ENCODE results near the gene CENPN. TPM values are rescaled to one million over a fixed set of nuclear protein-coding genes. Genes with fewer than 3 reads are reported as not detected.
A peak's percentile ranks its signal among the peaks of the same experiment; 100 is the strongest.

Gene CENPN
- polyA plus RNA-seq, 3 donors = 2.5 to 4.9 (median 4.4) TPM

GRCh38 chr16:80971819-80972218, 35.2 kb upstream of the CENPN start:
- H3K4me2 ChIP-seq (replicated peaks; ENCODE audit: extremely low read depth, low read length, poor library complexity, severe bottlenecking) = no peak overlapping the region

GRCh38 chr16:80972611-80973010, 34.4 kb upstream of the CENPN start:
- H3K36me3 Mint-ChIP-seq = peaks cover 50 to 67% of the 10 kb centered on the region in 2 donors
- H3K27ac Mint-ChIP-seq = no peak overlapping the region
- H3K4me1 ChIP-seq (ENCODE audit: control insufficient read depth in 1 of 2, insufficient read depth in 2 of 2, low read length in 2 of 2) = no peaks in the 10 kb centered on the region
- no peak for TF ChIP-seq CTCF (IDR thresholded peaks at IDR 0.05)
- H3K9me3 ChIP-seq (replicated peaks in 1 of 2; ENCODE audit: control insufficient read depth in 1 of 2, insufficient read depth in 1 of 2, low read length in 2 of 2) = no peaks in the 10 kb centered on the region
- H3K4me2 ChIP-seq (replicated peaks; ENCODE audit: extremely low read depth, low read length, poor library complexity, severe bottlenecking) = no peak overlapping the region
- DNase-seq = no peak
- H3K9me3 Mint-ChIP-seq = no peaks in the 10 kb centered on the region
- H3K4me1 Mint-ChIP-seq = no peaks in the 10 kb centered on the region
- H2AFZ ChIP-seq (ENCODE audit: insufficient read depth, low read depth, low read length, poor library complexity, severe bottlenecking) = no peak overlapping the region
- WGBS (ENCODE audit: insufficient coverage) = 40% methylated on average over 4 of the region's 4 CpGs
- intact Hi-C loops (cut with micrococcal nuclease) = no loop called here
- H3K4me3 ChIP-seq (replicated peaks in 1 of 3; ENCODE audit: low read depth in 2 of 3, low read length in 3 of 3) = no peak overlapping the region
- H3K27ac ChIP-seq (ENCODE audit: low read depth in 1 of 2, low read length in 2 of 2) = peak overlapping the region in 1 of 2 donors; percentile 11
- no peaks in the 10 kb centered on the region for H3K27me3 Mint-ChIP-seq (ENCODE audit: low read depth in 3 of 3)
- no peaks in the 10 kb centered on the region for H3K27me3 ChIP-seq (ENCODE audit: control insufficient read depth in 2 of 2, insufficient read depth in 2 of 2, low read length in 2 of 2)
- no peak overlapping the region for H3K9ac ChIP-seq (ENCODE audit: insufficient read depth, low read length, poor library complexity, severe bottlenecking)
- H3K36me3 ChIP-seq (replicated peaks in 1 of 2; ENCODE audit: control insufficient read depth in 1 of 2, insufficient read depth in 2 of 2, low read length in 2 of 2) = peaks cover 12 to 46% of the 10 kb centered on the region in 2 donors
- no peaks in the 10 kb centered on the region for H4K20me1 ChIP-seq (ENCODE audit: insufficient read depth, low read length)
- no peaks in the 10 kb centered on the region for H3K79me2 ChIP-seq (ENCODE audit: insufficient read depth, low read length)
- H3K4me3 Mint-ChIP-seq = no peak overlapping the region

More at GRCh38 chr16:80971819-80972218, 35.2 kb upstream of the CENPN start:
- Histone ChIP-seq H4K20me1 (ENCODE audit: insufficient read depth, low read length) (no peaks in the 10 kb centered on the region), H3K4me1 (ENCODE audit: control insufficient read depth in 1 of 2, insufficient read depth in 2 of 2, low read length in 2 of 2) (no peaks in the 10 kb centered on the region), H2AFZ (ENCODE audit: insufficient read depth, low read depth, low read length, poor library complexity, severe bottlenecking) (no peak overlapping the region), H3K36me3 (replicated peaks in 1 of 2; ENCODE audit: control insufficient read depth in 1 of 2, insufficient read depth in 2 of 2, low read length in 2 of 2) (peaks cover 12 to 38% of the 10 kb centered on the region in 2 donors), H3K27ac (ENCODE audit: low read depth in 1 of 2, low read length in 2 of 2) (no peak overlapping the region), H3K9me3 (replicated peaks in 1 of 2; ENCODE audit: control insufficient read depth in 1 of 2, insufficient read depth in 1 of 2, low read length in 2 of 2) (no peaks in the 10 kb centered on the region), H3K79me2 (ENCODE audit: insufficient read depth, low read length) (no peaks in the 10 kb centered on the region), H3K4me3 (replicated peaks in 1 of 3; ENCODE audit: low read depth in 2 of 3, low read length in 3 of 3) (no peak overlapping the region), H3K9ac (ENCODE audit: insufficient read depth, low read length, poor library complexity, severe bottlenecking) (no peak overlapping the region), H3K27me3 (ENCODE audit: control insufficient read depth in 2 of 2, insufficient read depth in 2 of 2, low read length in 2 of 2) (no peaks in the 10 kb centered on the region)
- Mint-ChIP-seq H3K4me3 (no peak overlapping the region), H3K4me1 (no peaks in the 10 kb centered on the region), H3K9me3 (peaks cover 0 to 1% (median 0%) of the 10 kb centered on the region in 7 donors), H3K36me3 (peaks cover 44 to 59% of the 10 kb centered on the region in 2 donors), H3K27me3 (ENCODE audit: low read depth in 3 of 3) (peaks cover 0 to 3% (median 0%) of the 10 kb centered on the region in 3 donors), H3K27ac (peak overlapping the region in 4 of 7 donors; percentile 5 to 47 (median 13))
- no peak for TF ChIP-seq CTCF (IDR thresholded peaks at IDR 0.05)
- intact Hi-C loops (cut with micrococcal nuclease) = no loop called here
- WGBS (ENCODE audit: insufficient coverage) = 33% methylated on average over 2 of the region's 2 CpGs
- DNase-seq = no peak

Data from CD14-positive monocyte (primary cell).